HG02938 (cell line): ENCODE data around the gene SMARCAD1.

Experiments used
- ATAC-seq: cut with Tn5 transposase; IDR thresholded peaks from one replicate; pipeline ENCODE4 v1.9.1; 2021; ENCODE audit warnings: mild to moderate bottlenecking, moderate library complexity; ENCODE audit not compliant: unreplicated experiment

SMARCAD1 gene

GRCh38 chr4:94226763-94227162, 19.1 kb downstream of the SMARCAD1 start:
- no peak for ATAC-seq

- no peak for ATAC-seq
Measured at GRCh38 chr4:94228493-94229216, 21.0 kb downstream of the SMARCAD1 start.

GRCh38 chr4:94232519-94232918, 24.9 kb downstream of the SMARCAD1 start:
- no peak for ATAC-seq

- ATAC-seq, result no peak
Measured at GRCh38 chr4:94235825-94236224, 28.2 kb downstream of the SMARCAD1 start.

- ATAC-seq, result no peak
Measured at GRCh38 chr4:94237271-94237670, 29.6 kb downstream of the SMARCAD1 start.

GRCh38 chr4:94238160-94238559, 30.5 kb downstream of the SMARCAD1 start:
- ATAC-seq, result no peak

- no peak for ATAC-seq
Measured at GRCh38 chr4:94240384-94240783, 32.7 kb downstream of the SMARCAD1 start.

GRCh38 chr4:94244087-94244828, 36.6 kb downstream of the SMARCAD1 start:
- no peak for ATAC-seq

- no peak for ATAC-seq
Measured at GRCh38 chr4:94244829-94245185, 37.1 kb downstream of the SMARCAD1 start.

GRCh38 chr4:94251094-94251493, 43.4 kb downstream of the SMARCAD1 start:
- ATAC-seq, result no peak

GRCh38 chr4:94253036-94253435, 45.4 kb downstream of the SMARCAD1 start:
- no peak for ATAC-seq

- no peak for ATAC-seq
Measured at GRCh38 chr4:94256144-94256783, 48.6 kb downstream of the SMARCAD1 start.

- no peak for ATAC-seq
Measured at GRCh38 chr4:94256828-94257227, 49.2 kb downstream of the SMARCAD1 start.

GRCh38 chr4:94262163-94263016, 54.7 kb downstream of the SMARCAD1 start:
- ATAC-seq, result no peak

- ATAC-seq, result no peak
Measured at GRCh38 chr4:94267037-94267436, 59.4 kb downstream of the SMARCAD1 start.

GRCh38 chr4:94271248-94271647, 63.6 kb downstream of the SMARCAD1 start:
- no peak for ATAC-seq

GRCh38 chr4:94274912-94275311, 67.2 kb downstream of the SMARCAD1 start:
- ATAC-seq, result no peak

GRCh38 chr4:94276204-94276603, 68.5 kb downstream of the SMARCAD1 start:
- no peak for ATAC-seq

- no peak for ATAC-seq
Measured at GRCh38 chr4:94277534-94277933, 69.9 kb downstream of the SMARCAD1 start.

GRCh38 chr4:94278781-94279180, 71.1 kb downstream of the SMARCAD1 start:
- no peak for ATAC-seq

GRCh38 chr4:94284889-94285288, 77.2 kb downstream of the SMARCAD1 start:
- peak; percentile 67 for ATAC-seq
